HG02623 (cell line): ENCODE results near the gene TEX51.

Source experiments
- ATAC-seq: cut with Tn5 transposase; IDR thresholded peaks from one replicate; pipeline ENCODE4 v1.9.1; 2021; ENCODE audit warnings: moderate library complexity; ENCODE audit not compliant: unreplicated experiment

The TEX51 gene

DNA sequence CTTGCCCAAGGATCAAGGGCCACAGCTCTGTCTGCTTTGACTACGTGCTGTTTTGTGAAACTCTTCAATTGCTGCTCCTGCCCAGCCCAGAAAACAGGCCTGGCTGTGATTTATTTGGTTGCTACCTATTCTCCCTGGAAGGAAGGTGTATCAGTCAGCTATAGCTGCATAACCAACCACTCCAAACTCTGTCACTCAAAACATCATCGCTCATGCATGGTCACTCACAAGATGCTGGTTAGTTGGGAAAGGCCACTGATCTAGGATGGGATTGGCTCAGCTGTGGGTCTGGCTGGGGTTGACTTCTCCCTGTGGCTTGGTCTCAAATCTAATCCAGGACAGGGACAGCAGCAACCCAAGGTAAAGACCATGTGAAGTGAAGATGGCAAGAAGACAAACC lies 14.6 kb downstream of the TEX51 start:
- no peak for ATAC-seq

DNA sequence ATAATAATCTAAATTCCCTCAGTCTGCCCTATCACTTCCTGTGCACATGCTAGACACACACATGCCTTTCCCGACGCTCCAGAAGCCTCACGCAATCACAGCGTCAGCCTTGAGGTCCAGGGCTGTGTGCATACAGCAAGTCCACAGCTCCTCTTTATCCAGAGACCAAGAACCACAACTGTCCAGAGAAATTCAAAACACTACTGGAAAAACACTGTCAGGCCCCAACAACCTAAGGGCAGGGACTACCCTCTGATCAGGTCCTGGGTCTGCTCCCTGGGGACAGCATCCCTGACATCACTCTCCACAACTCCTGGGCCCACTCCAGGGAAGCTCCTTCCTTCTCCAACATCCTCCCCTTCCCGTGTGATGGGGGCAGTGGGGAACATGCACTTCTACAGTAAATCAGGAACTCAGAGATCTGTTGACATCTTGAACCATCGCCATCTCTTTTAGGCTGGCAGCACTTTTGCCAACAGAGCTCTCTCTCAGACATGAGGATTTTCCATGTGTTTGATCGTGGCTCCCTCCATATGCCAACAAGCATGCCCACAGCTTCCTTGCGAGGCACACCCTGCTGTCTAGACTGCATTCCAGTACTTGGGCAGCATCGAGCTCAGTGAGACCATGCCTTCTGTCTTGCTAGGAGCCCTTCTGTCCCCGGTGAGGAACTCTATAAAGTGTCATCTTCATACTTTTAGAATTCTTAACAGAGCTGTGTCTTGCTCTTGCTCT lies 15.4 kb downstream of the TEX51 start:
- no peak for ATAC-seq

DNA sequence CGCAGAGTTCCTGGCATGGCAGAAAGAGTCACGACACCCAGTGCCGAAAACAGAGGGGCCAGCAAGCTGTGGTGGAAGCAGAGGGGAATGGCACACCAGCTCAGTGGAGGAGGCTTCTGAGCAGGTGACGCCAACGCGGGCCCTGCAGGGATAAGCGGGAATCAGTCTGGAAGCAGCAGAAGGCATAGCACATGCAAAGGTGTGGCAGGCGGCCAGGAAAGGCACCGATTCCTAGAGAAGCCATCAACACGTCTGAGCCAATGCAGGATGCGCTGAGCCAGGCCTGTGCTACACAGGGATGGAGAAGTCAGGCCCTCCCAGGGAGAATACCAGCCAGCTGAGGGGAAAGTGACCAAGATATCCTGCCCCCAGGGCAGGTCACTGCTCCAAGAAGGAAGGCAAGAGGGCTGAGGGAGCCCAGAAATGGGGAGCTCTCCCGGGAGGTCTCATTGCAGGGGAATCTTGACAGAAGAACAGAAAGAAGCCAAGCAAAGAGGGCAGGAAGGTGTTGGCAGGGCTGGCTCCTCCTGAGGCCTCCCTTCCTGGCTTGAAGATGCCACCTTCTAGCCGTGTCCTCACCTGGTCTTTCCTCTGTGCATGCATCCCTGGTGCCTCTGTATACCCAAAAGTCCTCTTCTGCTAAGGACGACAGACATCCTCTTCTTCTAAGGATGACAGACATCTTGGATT lies 16.3 kb downstream of the TEX51 start:
- no peak for ATAC-seq

DNA sequence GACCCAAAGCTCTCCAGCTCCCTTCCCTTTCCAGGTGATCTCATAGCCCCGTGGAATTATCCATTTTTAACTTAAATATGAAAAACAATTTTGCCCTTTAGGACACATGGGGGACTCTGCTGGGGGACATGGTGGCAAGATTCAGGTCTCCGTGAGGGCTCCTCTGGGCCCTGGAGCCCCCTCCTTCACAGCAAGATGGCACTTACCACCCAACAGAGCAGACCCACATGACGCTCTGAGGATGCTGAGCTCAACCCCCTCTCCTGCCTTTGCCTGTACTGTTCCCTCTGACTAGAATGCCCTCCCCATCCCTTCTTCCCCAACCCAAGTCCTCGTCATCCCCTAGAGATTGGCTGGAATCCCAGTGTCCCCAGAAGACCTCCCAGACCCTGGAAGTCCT lies 17.2 kb downstream of the TEX51 start:
- ATAC-seq, result no peak

DNA sequence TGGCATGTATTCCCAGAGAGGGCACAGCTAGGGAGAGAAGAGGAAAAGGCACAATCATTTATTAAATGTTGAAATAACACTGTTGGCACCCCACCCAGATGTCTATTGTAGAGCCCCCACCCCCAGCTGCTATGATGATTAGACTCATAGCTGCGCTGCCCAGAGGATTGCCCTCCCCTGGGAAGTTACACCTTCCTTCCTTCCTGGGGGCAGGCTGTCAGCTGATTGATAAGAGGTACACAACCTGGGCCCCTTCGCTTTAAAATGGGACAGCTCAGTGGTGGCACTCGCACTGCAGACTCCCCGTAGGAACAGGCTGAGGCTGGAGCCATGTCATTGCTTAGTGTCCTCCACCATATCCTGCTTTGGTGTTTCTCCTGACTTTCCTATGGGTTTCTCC lies 18.1 kb downstream of the TEX51 start:
- ATAC-seq, result no peak

DNA sequence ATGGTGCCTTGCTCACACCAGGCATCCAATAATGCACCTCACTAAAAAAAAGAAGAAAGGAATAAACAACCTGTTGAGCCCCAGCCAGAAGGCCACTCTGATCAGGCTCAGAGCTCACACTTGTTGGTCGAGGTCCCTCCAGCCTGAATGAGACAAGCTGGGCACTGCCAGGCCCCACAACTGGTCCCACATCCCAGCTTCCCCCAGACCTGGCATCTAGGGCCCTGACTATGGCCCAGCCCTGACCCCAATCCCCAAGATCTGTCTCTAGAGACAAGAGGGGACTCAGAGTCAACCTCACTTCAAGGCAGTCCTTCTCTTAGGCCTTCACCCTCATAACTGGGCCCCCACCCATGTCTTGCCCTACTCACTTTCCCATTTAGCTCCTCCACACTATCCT lies 22.4 kb downstream of the TEX51 start:
- no peak for ATAC-seq

DNA sequence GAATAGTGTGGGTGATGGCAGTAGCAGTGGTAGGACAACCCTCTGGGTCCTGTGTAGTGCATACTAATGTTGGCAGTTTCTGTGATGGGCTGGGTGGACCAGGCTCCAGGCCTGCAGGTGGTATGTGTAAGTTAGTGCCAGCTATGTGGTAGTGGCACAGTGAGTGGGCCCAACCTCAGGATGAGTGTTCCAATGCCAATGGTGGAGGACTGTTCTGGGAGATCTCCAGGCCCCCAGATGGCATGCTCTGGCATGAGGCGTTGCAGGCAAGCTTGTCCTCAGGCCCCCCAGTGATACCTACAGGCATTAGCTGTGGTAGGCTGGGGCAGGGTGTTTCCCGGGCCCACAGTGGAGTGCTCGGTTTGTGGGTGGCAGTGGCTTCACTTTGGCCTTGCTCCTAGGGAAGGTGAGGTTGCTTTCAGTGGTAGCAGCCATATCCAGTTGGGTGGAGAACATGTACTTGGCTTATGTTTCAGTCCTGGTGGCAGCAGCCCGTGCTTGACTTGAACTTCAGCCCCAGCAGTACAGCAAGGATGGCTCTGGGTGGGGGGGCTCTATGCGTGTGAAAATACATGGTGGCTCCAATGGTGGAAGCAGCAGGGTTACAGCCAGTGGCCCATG lies 32.4 kb downstream of the TEX51 start:
- ATAC-seq, result no peak

DNA sequence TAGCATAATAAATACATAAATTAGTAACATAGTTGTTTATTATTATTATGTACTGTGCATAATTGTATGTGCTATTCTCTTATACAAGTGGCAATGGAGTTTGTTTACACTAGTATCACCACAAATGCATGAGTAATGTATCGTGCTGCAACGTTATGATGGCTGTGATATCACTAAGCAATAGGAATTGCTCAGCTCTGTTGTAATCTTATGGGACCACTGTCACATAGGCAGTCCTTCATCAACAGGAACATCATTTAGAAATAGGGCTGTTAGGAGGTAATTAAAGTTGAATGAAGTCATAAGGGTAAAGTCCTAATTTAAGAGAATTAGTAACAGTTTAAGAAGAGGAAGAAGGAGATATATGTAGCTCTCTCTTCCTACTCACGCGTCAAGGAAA lies 33.8 kb downstream of the TEX51 start:
- ATAC-seq, result no peak

DNA sequence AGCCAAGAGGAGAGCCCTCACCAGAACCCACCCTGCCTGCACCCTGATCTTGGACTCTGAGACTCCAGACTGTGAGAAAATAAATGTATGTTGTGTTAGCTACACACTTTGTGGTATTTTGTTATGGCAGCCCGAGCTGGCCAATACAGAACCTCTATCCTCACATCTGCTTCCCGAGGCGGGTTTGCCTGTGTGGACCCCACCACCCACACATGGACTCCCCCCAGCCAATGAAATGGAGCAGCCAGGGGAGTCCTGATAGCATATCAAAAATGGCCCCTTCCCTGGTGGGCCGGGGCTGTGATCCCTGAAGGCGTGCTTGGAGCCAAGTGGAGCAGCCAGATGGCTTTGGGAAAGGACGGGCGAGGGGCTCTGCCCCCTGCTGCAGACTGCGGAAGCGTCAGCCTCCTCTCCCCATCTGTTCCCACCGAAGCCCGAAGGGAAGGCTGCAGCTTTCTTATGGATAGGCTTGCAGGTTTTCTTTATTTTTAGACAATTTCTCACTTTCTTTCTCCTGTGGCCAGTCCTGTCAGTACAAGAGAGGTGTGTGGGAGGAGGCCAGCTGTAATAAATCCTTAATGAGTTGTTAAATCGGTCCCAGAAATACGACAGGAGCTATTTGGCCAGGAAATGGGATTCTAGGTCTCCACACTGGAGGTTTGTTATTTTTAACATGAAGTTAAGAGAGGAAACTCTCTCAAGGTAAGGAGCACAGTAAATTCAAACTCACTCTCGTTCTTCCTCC lies 34.4 kb downstream of the TEX51 start:
- ATAC-seq, result no peak

DNA sequence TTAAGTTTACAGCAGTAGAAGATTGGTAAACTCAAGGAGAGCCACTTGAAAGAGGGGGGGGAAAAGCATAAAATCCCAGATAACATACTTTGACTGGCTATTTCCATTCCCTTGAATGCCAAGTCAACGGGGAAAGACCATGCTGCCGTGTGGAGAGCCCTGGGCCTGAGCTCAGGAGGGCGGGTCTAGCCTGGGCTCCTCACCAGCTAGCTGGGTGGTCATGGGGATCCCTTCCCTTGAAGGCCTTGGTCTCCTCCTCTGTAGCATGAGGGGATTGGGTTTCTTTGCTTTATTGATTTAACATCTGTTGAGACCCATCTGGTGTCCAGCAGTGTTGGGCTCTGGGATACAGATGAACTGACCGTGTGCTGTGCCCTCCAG lies 35.0 kb downstream of the TEX51 start:
- ATAC-seq, result no peak

DNA sequence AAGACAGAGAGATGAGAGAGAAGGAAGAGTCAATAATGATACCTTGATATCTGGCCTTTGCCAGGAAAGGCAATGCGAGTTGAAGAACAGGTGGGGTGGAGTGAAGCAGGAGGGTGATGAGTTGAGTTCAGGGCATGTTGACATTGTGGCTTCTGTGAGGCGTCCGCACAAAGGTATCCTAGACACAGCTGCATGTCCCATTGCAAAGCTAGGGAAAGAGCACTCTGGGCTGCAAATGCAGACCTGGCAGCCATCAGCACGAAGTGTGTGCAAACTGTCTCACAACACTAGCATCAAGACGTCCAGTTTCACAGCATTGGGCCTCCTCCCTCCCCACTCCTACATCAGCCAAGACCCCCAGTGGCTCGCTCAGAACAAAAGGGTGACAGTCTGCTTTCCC lies 36.1 kb downstream of the TEX51 start:
- ATAC-seq, result no peak

DNA sequence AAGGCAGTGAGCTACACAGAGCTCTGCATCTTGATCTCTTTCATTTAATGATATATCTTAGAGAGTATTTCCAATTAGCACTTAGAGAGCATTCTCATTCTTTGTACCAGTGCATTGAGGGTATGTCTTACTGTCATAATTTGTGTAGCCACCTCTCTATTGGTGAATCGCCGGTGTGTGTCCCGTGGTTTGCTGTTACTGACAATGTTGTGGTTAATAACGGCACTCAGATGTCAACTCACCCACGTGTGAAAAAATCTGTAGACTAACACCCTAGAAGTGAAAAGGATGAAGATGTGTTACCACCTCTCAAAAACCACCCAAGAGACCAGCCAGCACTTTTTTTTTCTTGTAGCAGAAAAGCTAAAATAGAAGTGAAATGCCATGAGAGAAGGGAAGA lies 37.1 kb downstream of the TEX51 start:
- no peak for ATAC-seq

DNA sequence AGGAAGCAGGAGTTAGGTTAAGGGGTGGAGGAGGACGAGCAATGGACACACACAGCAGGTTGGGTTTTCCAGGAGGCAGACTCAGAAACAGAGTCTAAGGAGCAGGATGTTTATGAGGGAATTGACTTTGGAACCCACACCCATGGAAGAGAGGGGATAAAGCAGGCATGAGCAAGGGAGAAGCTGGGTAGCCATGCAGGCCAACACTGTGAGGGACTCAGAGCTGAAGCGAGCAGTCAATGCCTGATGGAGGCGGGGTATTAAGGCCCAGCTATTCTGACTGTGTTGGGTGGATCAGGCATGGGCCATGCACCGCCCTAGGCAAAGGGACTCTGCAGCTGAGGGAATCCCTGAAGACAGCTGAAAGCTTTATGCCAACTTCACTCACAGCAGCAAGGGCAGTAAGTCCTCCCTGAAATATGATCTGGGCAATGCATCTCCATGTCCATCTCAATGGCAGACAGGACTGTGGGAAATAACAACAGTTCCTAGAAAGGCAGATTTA lies 37.6 kb downstream of the TEX51 start:
- no peak for ATAC-seq

DNA sequence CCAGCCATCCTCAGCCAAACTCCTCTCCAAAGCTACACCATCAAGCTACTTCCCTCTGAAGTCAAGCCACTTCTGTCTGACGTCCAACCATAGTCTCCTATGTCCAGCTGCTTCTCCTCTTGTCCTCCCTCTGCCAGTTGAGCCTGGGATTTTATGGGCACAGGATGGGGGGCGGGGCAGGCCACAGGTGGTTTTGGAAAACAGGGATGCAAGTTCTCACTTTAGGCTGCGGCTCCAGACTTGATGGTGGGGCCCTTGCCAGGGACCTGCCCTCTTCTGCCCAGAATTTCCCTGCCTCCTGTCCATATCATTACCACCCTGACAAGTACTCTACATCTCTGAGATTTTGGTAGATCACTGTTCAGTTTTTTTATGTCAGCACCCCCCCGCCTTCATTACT lies 41.6 kb downstream of the TEX51 start:
- ATAC-seq, result no peak

DNA sequence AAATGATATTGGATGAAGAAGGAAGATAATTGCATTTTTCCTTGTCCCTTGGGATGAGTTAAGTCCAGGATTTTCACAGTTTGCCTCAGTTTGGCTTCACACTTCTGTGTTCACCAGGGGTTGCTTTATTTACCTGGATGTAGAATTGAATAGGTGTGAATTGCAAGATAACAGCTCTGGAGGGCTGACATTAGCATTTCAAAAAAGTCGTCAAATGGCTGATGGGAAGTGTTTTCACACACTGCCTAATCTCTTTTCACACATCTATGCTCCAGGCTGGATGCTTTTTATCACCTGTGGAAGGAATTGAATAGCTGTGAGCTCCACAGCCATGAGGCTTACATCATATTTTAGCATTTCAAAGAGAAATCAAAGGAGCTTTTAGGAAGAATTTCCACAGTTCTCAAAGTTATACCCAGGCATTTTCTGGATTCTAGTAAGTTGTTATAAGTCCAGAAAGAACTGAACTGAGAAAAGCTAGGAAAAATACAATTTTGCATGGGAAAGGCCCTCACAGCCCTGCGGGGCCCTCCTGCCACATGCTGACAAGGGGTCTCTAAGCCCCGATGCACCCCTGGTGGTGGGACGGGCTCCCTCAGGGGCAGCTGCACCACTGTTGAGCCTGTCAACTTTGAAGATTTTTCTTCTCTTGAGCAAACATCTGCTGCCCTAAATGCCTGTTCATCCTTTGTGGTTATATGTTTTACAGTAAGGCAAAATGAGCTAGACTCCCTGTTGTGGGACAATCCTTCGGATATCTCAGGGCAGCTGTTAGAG lies 43.9 kb downstream of the TEX51 start:
- ATAC-seq, result no peak

DNA sequence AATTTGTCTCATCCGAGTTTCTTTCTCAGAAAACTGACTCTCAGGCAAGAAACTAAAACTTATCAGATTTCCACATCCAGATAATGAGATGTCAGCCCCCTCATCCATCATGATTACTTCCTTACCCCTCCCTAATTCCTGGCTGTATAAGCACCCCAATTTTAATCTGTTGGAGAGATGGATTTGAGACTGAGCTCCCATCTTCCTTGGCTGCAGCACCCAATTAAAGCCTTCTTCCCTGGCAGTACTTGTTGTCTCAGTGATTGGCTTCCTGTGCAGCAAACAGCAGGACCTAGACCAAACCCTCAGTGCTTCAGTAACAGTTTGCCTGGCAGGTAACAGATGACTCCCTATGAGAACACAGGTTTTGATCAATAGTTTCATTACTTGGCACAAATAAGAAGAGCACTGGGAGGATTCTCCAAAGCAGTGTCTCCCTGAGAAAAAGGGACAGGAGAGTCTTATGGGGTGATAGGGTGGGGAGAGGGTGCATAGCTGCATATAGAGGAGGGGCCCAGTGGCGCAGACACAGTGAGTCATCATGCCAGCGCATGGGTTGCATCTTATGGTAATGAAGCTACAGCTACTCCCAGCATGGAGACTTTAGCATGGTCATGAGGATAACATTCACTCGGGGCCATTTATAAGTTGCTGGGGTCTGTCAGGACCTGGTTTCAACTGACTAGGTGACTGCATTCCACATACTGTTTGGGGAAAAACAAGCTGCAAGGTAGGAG lies 45.1 kb downstream of the TEX51 start:
- ATAC-seq, result no peak

DNA sequence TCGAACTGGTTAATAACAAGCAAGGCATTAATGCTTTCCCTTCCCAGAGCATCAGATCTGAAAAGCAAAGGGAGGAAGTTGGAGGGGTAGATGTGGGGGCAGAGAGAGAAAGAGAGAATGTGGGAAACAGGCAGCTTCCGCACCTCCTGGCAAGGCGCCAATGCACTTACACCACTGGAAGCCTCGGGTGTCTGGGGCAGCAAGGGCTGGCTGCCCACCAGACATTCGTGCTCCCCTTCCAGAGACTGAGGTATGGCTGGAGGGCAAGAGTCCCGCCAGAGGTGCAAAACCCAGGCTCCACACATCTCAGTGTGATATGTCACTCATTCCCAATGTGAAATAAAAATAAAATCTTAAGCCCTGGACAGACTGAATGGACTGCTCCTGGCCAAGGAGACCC lies 46.4 kb downstream of the TEX51 start:
- no peak for ATAC-seq

DNA sequence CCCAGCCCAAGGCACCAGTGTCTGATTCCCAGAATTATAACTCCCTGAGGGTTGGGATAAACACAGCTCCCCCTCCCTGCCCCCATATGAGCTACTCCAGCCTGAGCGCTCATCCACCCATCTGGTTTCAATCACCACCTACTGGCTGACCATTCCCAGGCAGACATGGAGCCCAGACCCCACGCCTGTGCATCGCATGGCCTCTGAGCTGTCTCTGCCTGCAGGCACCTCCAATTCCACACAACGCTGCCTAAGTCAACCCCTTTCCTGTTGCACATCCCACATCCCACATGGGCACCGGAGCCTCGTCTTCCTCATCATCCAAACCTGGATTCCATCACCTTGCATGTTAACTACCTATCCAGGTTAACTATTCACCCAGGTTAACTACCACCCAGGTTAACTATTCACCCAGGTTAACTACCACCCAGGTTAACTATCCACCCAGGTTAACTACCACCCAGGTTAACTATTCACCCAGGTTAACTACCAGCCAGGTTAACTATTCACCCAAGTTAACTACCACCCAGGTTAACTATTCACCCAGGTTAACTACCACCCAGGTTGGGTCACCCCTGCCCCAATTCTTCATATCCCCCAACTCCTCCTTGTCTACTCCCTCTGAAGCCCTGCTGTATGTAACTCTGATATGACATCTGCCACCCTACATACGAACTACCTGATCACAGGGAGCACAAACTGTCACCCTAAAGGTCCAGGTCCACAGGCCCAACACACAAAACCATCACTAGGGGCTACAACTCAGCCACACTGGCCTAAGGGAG lies 47.8 kb downstream of the TEX51 start:
- no peak for ATAC-seq

DNA sequence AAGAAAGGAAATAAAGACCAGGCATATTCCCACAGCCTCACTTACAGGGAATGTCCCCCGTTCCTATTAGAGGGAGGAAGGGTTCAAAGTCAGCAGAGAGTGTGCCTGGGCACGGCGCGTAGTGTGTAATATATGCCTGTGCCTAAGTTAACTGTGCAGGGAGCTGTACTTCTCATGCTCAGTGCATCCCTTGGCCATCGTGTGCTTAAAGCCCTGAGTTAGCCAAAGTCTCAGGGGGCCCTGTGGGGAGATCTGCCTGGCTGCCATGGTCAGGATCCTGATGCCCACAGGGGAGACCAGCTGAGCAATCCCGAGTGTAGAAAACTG lies 48.4 kb downstream of the TEX51 start:
- no peak for ATAC-seq
